D341Med (cell line): ENCODE data around the gene BEAN1.
A peak's percentile ranks its signal among the peaks of the same experiment; 100 is the strongest.

Experiments
- DNase-seq: peaks from one replicate; pipeline ENCODE4 v3.0.0; 2012; ENCODE audit warnings: low spot score

Gene BEAN1

DNA sequence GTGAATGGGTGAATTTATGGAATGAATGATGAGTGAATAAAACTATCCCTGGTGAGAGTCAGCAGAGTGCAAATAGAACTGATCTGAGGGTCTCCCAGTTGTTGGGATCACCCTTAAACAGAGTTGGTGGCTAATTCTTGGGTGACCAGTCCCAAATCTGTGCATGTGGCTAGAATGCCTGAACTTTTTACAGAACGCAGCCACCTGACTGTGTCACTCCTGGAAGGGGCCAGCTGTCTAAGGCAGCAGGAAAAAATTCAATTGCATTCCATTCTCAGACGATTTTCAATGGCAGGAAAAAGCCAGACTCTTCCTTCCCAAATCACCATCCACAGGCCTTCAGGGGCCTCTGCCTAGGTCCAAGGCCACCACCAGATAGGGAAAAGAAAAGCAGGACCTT lies 43.5 kb downstream of the BEAN1 start:
- DNase-seq = no peak

DNA sequence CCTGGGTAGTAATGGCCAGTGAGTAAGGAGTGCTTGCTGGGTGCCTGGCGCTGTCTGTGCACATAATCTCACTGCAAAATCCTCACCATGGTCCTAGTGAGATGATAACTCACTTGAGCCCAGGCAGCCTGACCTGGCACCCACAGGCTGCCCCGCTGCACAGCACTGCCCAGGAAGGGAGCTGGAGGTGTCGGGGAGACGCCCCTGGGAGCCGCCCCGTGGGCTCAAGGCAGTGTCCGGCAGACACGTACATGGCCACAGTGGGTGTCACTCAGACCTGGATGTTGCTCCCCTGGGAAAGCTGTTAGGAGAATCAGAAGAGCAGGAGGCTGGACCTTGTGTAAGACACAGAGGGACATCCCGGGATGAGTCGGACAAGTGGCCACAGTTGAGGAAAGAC lies 44.2 kb downstream of the BEAN1 start:
- DNase-seq = no peak

DNA sequence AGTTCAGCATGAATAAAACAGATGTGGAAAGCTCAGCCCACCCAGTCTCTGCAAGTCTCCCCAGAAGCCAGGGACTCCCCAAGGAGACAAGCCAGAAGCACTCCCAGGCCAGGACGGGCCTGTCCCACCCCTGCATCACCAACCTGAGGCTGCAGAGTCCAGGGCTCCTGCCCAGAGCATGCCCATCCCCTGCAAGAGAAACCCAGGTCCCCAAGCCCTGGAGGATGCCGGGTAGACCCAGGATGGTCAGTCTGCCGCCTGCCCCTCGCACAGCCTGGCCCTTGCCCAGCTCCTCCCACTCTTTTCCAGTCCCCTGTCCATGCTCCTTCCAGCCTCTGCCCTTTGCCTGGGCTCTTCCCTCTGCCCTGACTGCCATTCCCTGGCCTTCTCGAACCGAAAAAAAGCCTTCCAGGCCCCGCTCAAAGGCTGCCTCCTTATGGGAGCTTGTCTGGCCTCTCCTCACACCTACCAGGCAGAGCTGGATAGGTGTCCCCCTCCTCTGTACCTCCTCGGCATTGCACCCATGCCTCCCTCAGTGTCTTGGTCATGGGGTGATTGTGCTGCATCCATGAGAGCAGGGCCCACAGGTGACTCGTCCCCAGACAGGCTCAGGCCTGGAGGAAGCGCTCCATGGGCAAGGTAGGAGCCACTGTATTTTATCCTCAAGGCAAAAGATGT lies 44.8 kb downstream of the BEAN1 start:
- no peak for DNase-seq

DNA sequence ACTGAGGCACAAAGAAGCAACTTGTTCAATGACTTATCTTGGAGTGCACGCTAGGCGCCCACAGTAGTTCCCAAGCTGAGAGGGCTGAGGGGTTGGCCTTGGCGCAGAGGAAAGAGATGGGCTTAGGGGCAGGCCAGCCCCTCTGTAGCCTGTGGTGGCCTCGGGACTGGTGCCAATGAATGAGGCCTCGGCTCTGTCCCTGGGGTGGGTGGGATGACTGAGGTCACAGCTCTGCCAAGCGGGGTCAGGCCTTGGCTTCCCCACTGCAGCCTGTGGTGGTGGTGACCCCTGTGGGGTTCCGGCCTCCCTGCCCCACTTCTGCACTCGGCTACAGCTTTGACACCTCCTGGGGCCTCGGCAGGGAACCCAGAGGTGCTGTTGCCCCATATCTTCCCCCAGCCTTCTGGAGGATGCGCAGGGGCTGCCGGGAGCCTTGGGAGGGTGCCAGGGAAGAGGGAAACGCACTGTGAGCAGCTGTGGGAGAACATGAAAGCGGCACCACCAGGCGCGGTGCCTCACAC lies 46.0 kb downstream of the BEAN1 start:
- no peak for DNase-seq

DNA sequence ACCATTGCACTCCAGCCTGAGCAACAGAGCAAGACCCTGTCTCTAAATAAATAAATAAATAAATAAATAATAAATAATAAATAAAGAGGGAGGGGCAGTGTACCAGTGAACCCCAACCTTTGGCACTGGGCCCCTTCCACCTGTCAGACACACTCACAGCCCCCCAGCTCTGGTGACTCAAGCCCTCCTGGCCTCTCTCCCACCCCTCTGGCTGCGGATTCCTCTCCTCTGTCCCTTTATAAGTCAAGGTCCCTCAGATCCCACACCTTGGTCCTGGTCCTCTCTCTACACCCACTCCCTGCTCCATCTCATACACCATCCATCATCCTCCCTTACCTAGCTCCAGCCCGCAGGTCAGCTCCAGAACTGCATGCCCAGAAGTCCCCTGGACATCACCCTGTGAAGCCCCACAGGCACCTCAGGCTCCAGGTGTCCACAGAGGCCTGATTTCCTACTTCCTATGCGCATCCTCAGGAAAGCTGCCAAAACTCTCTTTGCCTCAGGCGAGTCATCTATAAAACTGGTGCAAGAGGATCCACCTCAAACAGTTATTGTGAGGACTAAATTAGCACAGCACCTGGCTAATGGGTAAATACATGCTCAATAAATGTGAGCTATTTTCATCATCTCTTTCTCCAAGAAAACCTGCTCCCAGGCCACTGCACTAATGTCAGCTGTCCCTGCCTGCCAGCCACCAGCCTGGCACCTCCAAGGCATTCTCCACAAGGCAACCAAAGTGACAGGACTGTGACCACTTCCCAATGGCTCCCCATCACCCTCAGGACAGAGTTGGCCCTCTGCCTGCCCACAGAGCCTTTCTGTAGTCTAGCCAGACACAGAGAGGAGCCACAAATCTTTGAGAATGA lies 46.8 kb downstream of the BEAN1 start:
- no peak for DNase-seq

DNA sequence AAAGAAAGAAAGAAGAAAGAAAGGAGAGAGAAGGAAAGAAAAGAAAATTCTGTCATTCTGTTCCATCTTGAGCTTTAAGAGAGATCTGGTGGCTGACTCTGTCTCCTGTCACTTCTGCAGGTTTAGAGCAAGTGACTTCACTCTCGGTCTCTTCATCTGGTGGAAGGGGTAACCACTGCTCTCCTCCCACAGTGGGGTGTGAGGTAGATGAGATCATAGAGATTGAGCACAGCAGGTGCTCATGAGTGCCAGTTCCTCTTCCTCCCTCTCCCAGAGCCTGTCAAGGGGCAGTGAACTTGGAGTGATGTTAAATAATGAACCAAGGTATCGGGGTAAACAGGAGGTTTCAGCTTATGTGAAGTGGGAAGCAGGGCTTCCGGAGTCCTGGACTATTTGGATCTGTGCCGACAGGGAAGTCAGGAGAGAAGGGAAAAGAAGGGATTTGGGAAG lies 47.7 kb downstream of the BEAN1 start:
- DNase-seq = no peak

DNA sequence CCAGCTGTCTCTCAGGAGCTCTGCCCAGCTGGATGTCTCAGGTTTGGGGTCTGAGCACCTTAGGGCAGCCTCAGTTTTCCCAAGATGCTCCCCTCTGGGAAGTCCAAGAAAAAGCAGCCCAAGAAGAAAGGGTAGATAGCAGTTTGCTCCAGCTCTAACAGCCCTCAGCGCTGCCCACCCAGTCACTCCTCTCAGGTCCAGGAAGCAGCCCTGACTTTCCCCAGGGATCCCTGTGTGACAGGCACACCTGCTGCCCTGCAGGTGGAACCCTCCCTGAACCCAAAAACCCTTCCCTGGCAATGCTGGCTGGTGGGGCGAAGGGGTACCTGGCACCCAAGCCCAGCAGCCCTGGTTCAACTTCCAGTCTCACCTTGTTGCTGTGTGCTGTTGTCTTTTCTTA lies 48.1 kb downstream of the BEAN1 start:
- no peak for DNase-seq

DNA sequence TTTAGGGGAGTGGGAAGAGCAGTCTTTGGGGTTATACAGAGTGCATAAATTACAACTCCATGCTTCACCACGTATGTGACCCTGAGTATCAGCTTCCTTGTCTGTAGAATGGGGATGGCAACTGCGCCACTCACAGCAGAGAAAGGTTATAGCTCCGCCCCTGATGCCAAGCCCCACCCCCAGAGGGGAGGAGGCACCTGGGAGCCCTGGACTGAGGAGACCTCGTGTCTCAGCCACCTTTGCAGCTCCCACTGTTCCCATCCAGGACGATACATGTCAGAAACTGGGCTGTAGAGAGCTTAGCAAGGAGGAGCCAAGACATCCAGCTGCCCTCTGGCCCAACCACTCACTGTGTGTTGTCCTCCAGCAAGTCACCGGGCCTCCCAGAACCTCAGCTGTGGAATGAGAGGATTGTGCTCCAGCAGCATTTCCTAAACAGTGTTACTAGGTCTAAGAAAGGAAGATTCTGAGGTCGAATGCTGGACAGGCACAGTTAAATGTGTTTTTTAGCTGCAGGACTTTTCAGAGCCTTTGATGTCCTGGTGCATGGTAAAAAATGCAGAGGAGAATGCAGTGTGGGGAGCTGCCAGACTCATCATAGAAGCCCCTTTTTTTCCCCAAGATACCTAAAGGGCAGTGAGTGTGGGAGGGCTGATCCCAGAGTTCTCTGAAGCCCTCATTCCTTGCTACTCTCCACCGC lies 49.4 kb downstream of the BEAN1 start:
- no peak for DNase-seq

DNA sequence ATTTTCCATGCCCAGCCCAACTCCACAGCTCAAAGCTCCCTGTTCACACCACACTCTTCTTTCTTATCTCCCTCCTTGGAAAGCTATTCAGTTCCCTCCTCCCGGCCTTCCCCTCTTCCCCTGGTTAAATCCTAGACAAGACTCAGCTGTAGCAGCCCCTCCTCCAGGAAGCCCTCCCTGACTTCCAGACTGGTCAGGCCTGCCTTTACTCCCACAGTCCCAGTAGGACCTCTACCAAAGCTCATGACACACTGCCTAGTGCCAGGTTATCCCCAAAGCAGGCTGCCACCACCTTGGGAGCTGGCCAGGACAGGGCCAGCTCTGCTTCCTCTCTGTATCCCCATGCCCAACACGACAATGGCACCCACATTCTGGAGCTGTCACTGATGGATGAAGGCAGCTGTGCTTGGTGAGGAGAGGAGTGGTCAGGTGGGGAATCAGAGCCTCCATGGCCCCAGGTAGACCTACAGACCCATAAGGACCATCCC lies 50.0 kb downstream of the BEAN1 start:
- DNase-seq = no peak

DNA sequence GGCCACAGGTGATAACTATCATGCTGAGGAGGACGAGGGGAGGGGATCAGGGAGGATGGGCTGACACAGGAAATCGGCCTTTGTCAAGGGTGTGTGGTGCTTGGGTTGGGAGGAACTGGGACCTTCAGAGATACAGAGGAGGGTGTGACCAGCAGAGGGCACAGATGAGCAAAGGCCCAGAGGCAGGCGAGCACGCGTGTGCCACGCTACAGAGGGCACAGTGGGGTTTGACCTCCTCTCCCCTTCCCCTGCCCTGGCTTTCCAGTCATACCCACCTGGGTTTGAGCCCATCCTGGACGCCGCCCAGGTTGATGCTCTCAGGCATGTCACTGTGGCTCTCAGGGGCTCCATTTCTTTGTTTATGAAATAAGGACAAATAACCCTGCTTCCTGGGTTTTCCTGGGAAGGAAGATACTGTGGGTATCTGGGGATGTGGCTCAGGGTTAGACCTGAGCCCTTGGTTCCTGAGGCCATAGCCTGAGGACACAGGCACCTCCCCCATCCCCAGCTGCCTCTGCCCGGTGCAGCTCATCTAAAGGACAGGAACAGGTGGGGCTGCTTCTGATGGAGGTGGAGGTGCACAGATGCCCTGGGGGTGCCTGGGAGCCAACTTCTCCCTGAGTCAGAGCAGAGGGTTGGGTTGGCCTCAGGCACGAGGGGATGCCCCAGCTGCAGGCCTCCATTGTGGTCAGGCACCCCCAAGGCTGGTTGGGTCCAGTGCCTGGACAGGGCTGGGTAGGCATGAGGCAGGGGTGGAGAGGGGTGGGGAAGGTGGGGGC lies 51.8 kb downstream of the BEAN1 start:
- peak; percentile 73 for DNase-seq

DNA sequence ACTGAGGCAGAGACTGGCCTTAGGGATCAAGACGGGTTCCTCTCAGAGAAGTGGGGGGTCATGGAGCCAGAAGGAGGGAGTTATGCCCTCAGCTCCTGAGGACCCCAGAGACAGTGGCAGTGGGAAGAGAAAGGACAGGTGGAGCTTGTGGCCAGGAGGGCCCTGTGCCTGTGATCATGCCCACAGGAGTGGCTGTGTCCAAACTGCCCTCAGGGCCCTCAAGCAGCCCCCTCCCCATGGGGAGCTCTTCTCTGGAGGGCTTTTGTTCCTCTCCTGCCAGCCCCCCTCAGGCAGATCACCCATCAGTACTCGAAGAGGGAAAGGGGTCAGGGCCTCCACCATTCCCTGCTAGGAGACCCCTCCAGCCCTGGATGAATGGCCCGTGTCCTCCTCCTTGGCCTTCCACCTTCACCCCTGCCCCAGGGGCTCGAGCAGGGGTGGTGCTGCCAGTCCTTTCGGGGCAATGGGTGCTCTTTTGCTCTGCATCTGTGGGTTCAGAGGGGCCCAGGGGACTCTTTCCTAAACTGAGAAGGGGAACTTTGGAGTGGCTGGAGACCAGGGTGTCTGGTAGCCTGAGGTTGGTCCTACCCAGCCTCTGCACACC lies 52.7 kb downstream of the BEAN1 start:
- DNase-seq = no peak

DNA sequence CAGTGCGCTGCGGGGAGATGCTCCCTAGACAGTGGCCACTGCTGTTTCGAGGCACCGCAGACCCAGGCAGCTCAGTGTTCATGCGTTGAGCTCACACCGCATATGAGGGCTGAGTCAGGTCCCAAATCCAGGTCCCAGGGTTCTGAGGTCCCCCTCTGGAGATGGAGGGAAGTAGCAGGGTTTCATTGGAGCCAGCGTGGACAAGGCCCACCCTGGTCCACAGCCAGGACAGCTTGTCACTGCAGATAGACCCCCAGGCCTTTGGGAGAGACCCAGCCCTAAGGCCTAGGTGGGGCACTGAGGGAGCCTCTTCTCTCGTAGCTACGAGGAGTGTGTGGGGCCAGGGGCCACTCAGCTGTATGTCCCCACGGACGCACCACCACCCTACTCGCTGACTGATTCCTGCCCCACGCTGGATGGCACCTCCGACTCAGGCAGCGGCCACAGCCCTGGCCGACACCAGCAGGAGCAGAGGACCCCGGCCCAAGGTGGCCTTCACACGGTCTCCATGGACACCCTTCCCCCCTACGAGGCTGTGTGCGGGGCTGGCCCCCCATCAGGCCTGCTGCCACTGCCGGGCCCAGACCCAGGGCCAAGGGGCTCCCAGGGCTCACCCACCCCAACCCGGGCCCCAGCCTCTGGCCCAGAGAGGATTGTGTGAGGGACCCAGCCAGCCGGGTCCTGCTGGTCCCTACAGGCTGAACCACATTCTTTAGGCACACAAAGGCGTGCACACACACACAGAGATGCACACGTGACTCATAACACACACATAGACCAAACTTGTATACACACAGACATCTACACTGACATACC lies 53.4 kb downstream of the BEAN1 start:
- DNase-seq = no peak

DNA sequence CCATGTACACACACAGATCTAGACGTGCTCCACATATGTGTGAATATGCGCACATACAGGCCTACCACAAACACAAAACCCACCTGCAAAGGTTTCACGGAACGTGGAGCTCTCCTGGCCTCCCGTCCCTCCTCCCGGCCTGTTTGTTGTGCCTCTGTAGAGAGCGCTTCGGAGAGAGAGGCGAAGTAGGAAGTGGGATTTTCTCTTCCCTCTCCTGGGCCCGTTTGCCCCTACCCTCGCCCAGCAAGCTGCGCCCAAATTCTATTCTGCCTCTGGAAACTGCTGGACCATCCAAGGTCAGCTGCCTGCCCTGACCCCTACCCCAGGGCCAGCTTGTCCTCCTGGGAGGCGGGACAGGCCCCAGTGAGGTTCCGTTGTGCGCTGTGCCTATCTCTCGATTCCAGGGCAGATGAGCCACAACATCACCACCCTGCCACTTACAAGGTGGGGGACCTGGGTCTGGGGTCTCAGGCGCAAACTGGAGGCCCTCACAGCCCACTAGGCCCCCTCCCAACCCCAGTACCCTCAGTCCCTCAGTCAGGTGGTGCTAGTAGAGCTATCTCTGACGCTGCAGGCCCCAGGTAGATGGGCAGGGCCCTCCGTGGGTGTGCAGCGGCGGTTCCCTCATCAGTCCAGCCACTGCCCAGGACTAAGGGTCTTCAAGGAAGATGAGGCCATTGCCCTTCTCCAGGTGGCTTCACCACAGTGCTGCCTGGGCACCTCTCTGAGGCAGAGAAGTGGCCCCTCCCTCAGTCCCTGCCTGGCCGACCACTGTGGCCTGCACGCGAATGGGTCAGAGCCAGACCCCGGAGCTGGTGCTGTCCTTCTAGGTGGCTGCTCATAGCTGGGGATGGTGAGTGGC lies 54.2 kb downstream of the BEAN1 start:
- DNase-seq = no peak

DNA sequence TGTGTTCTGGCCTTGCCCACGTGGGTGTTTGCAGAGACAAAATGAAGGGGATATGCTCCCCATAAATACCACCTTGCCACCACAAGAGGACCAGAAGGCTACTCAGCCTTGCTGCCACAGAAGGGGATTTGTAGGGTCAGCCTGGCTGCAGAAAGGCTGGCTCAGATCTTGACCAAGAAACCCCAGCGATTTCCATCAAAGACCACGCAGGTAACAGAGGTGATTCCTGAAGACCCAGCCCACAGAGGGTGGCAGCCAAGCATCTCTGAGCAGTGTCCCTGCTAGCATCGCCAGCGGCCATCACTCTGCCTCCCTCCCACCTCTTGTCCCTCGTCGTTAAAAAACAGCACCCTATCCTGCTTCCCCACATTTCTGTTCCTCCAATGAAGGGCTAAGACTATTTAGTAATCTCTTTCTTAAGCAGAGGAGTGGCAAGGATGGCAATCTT lies 54.9 kb downstream of the BEAN1 start:
- DNase-seq = no peak

DNA sequence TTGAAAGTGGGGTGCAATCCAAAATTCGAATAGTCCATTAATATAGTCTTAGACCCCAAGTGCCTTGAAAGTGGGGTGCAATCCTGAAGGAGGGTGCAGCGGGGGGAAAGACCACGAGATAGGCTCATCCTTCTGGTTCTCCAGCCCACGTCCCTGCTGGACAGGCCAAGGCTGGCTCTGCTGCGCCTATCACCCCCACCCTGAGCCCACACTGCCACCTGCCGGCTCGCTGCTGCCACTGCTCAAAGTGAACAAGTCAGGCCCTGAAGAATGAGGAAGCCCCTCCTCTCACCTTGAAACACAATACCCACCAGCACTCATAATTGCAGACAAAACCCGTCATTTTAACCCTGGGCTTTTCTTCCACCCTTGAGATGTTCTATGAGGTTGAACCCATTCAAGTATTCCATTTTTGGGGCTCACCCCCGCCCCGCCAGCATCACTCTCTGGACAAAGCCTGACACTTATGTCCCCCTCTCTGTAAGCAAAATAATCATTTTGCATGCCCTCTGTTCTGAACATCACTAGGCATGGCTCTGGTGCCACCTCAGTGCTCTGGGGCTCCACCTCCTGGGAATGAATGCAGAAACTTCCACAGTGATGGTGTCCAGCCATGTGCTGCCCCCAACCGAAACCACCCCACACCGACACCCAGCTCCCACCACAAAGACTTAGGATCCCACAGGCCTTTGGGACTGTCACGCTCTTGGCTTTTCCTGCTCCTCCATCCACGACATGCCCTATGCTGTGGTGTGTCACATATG lies 56.8 kb downstream of the BEAN1 start:
- DNase-seq = peak; percentile 85

DNA sequence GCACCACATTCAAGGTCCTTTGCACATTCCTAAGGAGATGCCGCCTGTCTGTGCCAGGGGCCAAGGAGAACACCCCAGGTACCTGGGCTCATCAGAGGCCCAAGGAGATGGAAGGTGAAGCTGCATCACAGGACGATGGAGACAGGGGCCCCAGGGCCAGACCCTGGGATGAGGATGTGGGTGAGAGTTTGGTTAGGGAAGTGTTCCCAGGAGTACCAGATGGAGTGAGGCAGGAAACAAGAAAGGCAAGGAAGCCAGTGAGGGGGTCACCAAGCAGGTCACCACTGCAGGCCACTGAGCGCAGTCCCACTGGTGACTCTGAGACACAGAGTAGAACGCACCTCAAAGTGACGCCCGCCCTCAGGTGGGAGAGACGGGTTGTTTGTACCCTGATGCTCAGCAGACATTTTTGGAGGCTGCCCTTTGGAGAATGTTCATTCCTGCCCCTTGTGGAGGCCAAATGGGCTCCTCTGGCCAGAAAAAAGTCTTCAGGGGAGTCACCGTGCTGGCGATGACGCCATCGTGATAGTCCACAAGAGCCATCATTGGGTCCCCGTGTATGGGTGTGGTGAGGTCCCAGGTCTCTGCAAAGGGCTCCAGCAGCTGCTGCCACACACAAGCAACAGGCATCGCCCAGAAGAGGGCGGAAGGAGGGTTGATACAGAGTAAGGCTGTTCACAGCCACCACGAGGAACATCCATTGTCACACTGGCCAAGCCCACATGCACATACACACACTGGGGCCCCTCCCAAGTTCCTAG lies 57.5 kb downstream of the BEAN1 start:
- no peak for DNase-seq

DNA sequence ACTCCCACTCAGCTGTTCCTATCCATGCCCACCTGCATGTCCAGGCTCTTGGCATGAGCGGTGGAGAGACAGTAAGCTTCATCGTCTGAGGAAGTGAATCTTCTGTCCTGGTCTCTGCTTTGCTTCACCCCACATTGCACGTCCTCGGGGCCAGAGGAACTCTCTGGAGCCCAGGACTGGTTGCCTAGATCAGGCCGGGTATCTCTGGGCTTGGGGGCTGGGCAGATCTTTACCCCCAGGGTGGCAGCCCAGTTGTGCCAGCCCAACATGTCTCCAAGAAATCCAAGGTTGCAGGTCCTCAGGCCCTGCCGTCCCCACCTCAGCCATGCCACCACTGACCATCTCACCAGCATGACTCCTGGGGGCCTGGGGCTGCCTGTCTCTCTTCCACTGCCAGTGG lies 58.3 kb downstream of the BEAN1 start:
- no peak for DNase-seq
